Measurements from ENCODE around the gene KIAA0825.

The KIAA0825 gene

DNA sequence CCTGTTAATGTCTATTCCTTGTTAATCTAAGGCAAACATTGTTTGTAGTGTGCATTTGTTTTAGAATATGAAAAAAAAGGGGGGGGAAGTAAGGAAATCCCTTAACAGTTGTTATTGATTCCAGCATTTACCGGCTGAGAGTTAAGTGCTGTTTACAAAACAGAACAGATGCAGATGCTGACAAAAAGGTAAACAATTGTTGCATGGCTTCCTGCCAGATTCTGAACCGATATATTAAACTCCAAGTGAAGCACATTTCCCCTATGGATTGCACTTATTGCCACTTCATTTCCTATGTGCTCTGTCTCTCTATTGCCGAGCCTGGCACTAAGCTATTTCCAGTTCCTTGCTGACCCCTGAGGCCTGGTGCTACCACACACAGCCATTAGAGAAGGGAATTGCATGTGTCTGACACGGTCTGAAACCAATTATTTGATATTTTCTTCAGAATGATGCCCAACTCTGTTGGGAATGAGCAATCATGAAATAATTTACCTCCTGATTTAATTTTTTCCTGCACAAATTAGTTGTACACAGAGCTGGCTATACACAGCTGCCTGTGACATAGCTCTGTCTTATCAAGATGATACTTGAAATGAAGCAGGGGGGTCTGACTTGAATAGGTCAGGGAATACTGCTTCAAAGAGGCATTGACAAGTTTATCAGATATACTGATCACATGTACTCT lies 109.8 kb downstream of the KIAA0825 start:
- no peak for DNase-seq (ENCODE audit: low spot score)

DNA sequence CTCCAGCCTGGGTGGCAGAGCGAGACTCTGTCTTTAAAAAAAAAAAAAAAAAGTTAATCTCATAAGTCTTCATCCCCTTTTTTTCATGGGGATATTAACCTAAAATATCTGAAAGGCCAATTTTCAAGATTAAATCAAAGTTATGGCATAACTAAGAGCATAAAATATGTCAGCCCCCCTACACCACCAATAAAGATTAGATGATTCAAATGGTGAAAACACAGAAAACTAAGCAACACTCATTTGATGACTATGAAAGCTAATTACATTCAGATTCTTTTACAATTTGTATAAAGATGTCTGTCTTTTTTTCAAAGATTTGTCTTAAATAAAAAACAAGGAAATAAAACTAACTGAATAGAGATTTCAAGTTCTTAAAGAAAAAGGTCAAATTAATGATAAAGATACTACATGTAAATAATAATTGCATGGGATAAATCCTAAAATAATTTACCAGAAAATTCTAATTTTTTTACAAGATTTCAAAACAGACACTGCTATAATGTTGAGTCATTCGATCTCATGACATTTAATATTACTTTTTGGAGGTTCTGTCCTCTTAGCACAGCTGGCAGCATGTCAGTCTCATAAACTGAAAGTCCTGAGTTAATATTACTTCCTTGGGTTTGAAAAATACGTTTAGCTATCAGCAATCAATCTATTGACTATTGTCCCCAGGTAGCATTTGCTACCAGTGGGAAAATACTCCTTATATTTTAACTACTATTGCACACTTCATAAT lies 112.9 kb downstream of the KIAA0825 start:
- DNase-seq (ENCODE audit: low spot score), result no peak

DNA sequence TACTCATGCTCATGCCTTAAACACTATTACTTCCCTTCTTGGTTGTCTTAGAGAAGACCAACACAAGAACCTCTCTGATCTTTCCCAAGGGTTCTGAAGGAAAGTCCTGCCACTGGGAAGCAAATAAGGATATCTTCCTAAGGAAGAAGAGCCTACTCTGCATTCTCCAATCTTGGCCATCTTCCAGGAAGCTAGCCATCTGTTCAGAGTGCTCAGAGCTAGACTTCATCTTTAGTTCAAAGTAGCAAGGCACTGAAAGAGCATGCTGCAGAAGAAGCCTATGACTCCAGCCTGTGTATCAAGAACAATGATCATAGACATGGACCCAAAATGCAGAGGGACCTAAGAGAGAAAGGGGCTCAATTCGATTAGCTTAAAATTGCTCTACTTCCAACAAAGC lies 114.7 kb downstream of the KIAA0825 start:
- DNase-seq (ENCODE audit: low spot score), result no peak

DNA sequence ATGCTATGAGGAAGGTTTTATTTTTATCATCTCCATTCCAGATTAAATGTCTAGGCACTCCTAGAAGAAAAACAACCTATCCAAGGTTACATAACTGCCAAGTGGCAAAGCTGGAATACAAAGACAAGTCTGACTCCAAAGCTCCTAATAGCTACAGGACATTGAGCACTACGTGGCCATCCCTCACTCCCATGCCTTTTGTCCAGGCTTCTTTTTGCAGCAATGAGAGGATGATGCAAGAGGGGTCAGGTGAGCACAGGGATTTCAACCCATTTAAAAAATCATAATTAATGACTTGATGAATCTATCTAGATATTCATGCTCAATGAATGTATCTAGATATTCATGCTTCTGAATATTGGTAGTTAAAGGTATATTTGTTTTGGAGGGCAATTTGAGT lies 117.0 kb downstream of the KIAA0825 start:
- DNase-seq (ENCODE audit: low spot score), result no peak

DNA sequence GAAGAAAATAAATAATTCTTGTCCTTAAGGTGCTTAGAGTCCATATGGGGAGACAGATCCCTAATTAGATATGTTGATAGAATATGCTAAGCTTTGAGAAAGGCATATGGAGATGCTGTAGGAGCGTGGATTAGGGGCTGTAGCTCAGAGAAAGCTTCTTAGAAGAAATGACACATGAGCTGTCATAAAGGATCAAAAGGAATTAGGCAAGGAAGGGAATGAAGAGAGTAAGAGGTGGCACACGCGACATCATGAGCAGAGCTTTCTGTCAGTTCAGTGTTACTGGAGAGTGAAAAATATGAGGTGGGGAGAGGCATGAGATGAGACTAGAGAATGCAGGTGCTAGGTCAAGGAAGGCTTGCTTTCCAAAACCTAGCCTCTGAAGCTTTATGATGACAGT lies 118.6 kb downstream of the KIAA0825 start:
- no peak for DNase-seq (ENCODE audit: low spot score)

DNA sequence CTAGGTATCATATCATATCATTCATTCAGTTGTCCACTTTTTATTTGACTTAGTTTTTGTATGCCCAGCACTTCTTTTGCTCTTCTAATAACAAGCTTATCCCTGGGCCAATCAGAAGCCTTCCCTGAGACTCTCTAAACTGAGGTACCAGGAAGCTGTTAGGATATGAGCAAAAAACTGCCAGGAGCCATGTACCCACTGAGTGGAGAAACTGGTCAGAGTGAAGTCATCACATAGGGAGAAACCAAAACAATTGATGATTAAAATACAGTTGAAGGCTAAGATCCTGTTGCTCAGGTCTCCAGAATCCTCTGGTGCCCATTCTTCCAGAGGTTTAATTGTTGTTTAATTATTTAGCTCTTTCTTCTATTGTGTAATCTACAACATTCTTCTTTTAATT lies 120.2 kb downstream of the KIAA0825 start:
- no peak for DNase-seq (ENCODE audit: low spot score)

DNA sequence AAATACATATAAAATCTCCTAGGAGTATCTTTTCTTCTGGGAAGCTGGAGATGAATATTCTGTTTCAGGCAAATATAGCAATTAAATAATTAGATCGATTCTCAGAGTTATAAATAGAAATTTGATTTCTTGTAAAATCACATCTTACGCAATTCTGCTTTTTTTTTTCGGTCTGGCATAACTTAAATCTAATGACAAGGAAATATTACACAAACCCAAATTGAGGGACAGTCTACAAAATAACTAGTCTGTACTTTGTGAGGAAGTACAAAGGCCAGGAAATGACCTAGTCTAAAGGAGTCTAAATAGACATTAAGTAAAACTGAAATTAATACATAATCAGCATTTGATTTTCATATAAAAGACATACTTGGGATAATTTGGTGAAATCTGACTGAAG lies 133.3 kb downstream of the KIAA0825 start:
- DNase-seq (ENCODE audit: low spot score), result no peak

DNA sequence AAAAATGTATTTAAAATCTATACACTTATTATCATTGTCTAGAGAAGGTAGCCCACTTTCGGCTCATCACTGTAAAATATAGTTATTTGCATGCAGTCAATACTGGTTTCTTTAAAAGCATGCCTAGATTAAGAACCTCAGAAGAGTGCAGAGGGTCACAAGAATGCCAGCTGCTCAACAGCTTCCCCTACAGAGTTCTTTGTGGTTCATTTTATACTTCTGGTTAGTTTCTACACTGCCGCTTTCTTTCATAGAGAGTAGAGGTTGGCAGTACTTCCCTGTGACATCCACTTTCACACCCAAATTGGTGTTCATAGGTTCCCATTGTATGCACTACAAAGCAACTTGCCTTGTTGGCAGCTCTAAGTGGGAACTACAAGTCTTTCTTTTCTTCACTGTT lies 137.3 kb downstream of the KIAA0825 start:
- no peak for DNase-seq (ENCODE audit: low spot score)

DNA sequence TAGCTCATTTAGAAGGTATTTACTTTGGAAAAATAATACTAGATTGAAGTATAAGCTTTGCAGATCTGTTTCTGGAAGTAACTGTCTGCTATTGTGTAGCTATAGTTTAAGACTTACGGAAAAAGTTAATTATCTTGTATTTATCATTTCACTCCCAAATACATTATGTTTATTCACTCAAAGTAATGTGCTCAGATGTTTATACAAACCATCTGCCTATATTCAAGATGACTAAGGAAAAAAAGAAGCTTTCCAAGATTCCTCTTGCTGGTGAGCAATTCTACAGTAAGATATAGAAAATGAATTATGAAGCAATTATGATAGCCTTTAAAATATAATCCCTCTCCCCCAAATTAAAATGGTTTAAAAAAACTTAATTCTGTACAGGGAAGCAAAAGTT lies 137.9 kb downstream of the KIAA0825 start:
- no peak for DNase-seq (ENCODE audit: low spot score)

DNA sequence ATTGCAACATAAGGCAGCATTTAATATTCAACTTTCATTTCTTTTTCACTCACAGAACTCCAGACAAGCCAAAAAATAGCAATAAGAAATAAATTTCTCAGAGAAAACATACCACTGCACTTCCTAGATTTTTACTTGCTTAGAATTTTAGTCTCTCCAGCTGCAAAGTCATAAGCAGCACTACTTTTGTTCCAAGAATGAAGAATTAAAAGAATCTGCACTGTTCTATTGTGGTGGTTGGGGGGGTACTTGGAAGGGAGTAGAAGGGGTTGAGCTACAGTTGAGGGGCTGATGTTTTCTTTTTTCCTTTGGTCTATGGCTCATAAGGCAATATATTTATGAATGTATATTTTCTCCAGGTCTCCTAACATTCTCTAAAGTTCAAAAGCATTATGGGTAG lies 144.5 kb downstream of the KIAA0825 start:
- no peak for DNase-seq (ENCODE audit: low spot score)

DNA sequence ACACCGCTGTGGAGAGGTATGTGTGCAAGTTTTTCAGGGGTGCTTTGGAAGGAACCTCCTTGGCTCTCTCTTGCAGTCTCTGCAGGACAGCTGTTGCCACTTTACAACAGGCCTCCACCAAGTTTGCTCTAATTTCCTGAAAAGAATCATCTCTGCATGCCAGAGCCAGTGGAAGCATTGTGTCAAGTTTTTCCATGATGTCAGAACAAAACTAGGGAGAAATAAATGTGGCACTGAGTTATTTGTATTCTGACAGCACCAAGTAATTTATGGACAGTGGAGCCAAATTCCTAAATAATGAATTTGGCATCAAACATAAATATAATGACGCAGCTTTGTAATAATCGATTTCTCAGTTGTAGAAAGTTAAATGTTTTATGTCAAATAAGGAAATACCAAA lies 146.9 kb downstream of the KIAA0825 start:
- DNase-seq (ENCODE audit: low spot score), result no peak

DNA sequence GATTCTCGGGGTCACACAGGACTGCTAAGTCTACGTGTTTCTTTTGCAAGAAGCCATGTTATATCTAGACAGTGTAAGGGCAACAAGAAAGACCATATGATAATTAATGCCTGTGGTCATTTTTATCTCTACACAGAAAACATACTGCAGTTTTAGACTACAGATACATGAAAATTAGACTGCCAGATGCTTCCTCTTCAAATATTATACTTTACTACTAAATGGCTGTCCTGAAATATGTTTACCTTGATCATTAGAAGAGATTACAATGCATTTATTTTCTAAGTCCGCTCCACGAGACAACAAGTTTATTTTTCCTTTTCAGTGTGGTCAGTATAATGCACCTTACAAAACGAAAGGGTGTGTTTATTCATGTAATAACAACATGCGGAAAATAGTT lies 147.6 kb downstream of the KIAA0825 start:
- no peak for DNase-seq (ENCODE audit: low spot score)

DNA sequence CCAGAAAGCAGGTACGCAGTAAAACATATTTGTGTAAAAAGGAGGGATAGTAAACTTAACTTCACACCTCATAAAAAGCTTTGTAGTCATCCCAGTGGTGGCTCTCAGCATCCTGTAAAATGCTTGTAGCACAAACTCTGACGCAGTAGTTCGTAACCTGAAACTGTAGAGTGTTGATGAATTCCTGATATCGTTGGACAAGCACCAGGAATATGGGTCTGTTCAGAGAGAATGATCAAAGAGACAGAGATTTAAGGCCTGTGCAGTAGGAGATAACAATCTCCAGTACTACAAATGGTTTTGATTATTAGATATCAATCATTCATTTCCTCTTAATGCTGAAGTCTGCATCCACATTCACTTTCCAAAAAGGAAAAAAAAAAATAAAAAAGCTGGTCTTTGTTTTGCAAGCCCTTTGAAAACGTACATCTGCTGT lies 148.5 kb downstream of the KIAA0825 start:
- DNase-seq (ENCODE audit: low spot score), result no peak

DNA sequence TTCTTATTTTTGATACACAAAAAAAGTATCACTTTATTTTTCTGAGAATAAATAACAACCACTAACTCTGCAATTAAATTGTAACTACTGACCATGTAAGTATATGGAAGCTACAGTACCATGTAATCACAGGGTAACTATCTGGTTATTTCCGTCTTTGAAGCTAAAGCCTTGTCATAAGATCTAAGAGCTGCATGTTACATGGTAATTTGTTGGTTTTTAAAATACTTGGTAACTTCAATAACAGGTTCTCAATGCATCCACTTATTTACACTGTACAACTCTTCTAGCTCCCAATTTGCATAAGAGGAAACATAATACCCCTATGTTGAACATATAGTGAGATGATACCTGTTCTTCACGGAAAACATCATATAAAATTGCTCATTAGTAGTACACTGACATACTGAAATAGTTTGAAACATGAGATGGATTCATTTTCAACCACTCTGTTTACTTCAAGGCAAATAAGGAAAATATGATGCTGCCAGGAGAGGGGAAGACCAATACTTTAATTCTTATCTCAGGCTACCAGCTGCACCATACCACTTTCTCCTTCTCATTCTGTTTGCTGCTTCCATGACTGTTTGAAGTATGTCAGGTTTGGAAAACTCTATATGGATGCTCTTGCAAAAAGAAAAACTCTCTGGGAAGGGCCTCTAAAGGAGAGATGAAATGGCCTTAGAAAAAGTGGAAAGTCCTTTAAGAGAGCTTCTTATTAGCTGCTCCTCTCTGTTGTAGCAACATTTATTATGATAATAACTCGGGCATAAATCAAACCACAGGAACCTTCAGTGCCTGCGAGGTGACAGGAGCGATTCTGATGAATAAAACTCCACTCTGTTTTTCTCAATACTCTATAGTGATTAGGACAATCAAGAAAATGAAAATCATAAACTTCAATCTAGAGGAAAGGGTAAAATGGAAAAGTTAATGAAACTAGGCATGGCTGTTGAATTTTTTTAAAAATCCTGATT lies 150.2 kb downstream of the KIAA0825 start:
- DNase-seq (ENCODE audit: low spot score), result no peak

DNA sequence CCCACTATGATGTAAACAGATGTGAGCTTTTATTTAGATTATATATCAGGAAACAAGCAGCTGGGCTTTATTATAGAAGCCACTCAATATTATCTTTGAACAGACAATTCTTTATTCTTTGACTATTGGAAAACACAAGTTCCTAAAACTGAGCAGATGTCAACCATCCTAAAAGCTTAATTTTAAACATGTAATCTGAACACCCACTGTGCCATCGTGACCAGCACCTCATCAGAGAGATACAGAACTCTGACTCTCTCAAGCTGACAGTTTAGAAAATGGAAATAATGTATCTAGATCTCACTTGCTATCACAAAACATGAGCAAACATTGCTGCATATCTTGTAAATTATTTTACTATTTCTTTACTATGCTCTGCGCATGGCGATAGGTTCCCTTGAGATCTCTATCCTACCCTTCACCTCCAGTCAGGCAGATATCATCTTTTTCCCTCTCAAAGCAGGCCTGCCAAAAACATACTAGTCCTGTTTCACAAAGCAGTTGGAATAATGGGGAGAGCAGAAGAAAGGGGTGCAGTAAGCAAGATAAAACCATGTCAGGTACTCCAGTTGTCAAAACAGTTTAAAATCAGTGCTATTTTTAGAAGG lies 151.0 kb downstream of the KIAA0825 start:
- DNase-seq (ENCODE audit: low spot score), result no peak

DNA sequence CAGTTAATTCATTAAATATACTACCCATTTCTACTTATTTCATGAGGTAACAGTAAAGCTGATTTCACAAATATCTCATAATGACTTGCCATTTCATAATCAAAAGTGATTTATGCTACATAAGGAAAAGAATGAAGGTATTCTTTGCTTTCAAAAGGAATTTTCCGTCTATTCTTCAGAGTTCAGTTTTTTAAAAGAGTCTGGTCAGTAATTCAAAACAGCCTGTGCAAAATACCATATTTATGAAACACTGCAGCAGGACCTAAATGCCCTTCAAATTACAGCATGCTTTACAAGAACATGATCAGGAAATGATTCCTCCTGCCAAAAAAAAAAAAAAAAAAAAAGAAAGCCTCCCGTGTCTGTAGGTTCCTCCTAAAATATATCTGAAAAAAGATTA lies 154.7 kb downstream of the KIAA0825 start:
- no peak for DNase-seq (ENCODE audit: low spot score)

DNA sequence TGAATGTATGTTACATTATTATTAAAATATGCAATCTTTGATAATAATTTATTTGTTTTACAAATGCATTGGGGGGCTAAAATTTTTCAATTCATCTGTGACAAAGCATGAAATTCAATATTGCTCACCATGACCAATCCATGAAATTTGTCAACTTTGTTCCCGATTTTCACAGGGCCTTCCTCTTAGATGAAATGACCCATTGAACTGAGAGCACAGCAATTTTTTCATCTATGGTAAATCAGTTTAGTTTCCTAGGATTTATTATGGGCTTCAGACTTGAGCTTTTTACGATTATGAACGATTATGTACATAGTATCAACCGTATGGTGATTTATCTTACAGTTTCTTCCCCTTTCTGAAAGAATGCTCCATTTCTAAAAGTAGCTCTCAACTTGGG lies 157.3 kb downstream of the KIAA0825 start:
- DNase-seq (ENCODE audit: low spot score), result no peak

DNA sequence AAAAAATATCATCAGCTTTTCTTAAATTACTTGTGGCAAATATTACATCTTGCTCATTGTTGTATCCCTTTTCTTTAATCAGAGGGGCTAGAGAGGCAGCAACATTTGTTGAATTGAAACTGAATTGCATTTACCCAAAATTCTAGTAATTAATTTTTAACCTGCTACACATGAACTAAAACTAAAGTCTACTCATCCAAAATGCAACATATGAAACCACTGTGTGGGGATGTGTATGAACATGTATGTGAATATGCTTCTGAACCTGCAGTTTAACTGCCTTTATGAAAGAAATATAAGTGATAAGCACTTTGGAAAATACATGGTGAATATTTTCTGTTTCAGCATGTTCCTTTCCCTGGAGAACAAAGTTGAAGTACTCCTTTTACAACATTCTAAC lies 158.5 kb downstream of the KIAA0825 start:
- DNase-seq (ENCODE audit: low spot score), result no peak

DNA sequence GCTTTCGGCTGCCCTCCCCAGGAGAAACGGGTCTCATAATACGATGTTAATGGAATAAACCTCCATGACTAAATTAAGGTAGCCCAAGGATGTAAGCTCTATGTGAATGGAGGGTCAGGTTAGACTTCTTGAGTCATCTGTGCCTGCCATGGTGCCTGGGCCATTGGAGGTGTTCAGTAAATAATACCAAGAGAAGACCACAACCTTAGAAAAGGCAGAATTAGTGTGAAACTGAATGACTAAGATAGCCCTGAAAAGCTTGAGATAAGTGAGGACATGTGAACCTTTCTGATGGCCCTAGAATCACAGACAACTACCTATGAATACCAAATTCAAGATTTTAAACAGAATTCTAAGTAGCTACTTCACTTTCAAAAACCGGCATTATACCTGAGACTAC lies 160.6 kb downstream of the KIAA0825 start:
- DNase-seq (ENCODE audit: low spot score), result no peak

DNA sequence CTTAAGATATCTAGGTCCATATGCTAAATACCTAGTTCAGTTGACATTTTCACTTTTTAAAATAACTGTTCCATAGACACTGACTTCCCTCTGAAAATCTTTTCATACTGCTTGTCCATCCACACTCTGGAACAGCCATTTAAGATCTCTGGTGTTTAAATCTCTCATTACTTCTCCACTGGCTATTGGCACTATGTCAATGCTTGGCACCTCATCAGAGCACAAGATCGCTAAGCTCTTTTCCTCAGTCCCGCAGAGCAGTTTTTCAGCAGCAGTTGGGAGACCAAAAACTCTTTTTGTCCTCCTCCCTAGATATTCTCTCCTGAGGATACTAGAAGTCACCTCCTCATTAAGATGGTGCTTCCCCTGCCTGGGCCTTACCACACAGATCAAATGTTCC lies 172.7 kb downstream of the KIAA0825 start:
- DNase-seq (ENCODE audit: low spot score), result no peak

DNA sequence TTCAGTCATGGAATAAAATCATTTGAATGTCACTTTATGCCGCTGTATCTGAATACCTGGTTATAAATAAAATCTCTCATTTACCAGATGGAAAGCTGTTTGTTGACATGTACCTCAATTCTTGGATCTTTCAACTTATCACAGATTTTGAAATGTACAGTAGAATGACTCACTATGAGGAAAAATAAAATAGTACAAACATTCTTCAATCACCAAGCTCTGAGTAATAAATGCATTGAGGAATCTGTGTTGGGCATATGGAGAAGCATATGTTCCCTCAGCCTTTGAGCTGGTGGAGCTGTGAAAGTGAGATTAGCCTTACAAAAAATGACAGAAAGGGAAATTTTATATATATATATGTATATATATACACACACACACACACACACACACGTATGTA lies 175.4 kb downstream of the KIAA0825 start:
- DNase-seq (ENCODE audit: low spot score), result no peak

DNA sequence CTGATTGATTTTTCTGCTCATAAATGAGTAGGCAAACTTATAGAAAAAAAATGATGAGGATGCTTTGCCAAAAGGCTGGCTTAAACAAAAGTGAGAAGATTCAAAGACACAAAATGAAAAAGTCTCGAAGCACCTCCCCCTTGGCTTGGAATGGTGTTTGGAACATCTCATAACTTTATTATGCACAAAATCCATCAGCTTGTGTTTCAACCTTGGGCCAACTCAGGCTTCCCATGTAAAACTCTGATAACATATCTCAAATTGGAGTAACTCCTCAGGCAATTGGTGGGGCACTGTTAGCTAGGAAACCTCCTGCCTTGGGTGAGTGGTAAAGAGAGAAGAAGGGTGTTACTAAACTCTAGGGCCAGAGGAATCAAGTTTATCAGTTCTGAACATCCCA lies 176.3 kb downstream of the KIAA0825 start:
- no peak for DNase-seq (ENCODE audit: low spot score)
